ENCODE data around the gene LARGE2. TPM values are rescaled to one million over a fixed set of nuclear protein-coding genes. Genes with fewer than 3 reads are reported as not detected.

Gene LARGE2
- total RNA-seq, 1 experiment from 2014 or later = 108 TPM

DNA sequence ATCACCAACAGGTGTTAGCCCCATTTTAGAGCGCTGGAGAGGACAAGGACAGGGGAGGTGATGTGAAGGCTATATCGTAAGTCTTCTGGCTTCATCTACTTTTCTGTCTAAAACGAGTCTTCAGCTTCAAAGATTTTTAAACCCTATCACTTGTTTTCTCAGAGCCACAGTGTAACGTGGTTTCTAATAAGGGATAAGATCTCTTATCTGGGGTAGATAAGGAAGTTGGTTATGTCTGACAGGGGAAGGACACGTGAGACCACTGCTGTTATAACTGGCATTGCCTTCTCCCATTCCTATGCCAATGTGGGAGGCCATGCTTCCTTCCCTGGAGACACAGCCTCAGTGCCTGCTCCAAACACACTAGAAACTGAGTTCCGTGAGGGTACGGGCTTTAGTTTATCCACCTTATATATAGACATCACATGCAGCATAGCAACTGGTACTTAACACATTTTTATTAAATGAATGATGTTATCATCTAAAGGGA lies 39.3 kb downstream of the LARGE2 start:
- H4K8ac ChIP-seq (replicated peaks; ENCODE audit: insufficient read length, low read depth, low read length) = no peak overlapping the region
- no peak for DNase-seq
- no peak overlapping the region for H4K91ac ChIP-seq (ENCODE audit: insufficient read length, low read depth, low read length)
- H3T11ph ChIP-seq (ENCODE audit: low read length) = no peak overlapping the region
- H3K9me3 ChIP-seq (ENCODE audit: control insufficient read depth, low read depth, low read length) = no peaks in the 10 kb centered on the region
- Mint-ChIP-seq H3K27ac (no peak overlapping the region), H3K9me3 (peaks cover 2 to 6% of the 10 kb centered on the region in 2 experiments; a peak in 2 of 5 replicates), H3K4me3 (no peak overlapping the region), H3K4me1 (no peaks in the 10 kb centered on the region), H3K27me3 (ENCODE audit: low read depth) (no peaks in the 10 kb centered on the region), H3K36me3 (ENCODE audit: insufficient read depth in 1 of 3, low read depth in 3 of 3) (peaks cover 13 to 26% (median 16%) of the 10 kb centered on the region in 3 experiments)
- no peak overlapping the region for H2BK12ac ChIP-seq (ENCODE audit: insufficient read length, low read depth, low read length)
- H3K27me3 ChIP-seq (ENCODE audit: insufficient read depth, low read length) = no peaks in the 10 kb centered on the region
- H3K23ac ChIP-seq (ENCODE audit: insufficient read length, low read depth, low read length) = no peak overlapping the region
- H4K20me1 ChIP-seq (ENCODE audit: control insufficient read depth, insufficient read depth, insufficient read length) = no peaks in the 10 kb centered on the region
- no peak overlapping the region for H2BK120ac ChIP-seq (ENCODE audit: low read depth, low read length, poor library complexity, severe bottlenecking)
- no peak overlapping the region for H3K9ac ChIP-seq (ENCODE audit: extremely low read depth, insufficient read length, low read length)
- H3K56ac ChIP-seq (ENCODE audit: insufficient read length, low read depth, low read length) = no peak overlapping the region
- H3K14ac ChIP-seq (ENCODE audit: insufficient read depth, low read length) = no peak overlapping the region
- no peak overlapping the region for H2AK5ac ChIP-seq (ENCODE audit: insufficient read length, low read length)
- H2BK15ac ChIP-seq (ENCODE audit: low read depth, low read length) = no peak overlapping the region
- no peaks in the 10 kb centered on the region for H3K79me2 ChIP-seq (ENCODE audit: insufficient read depth, low read length)
- no peak overlapping the region for H2AFZ ChIP-seq (ENCODE audit: low read length)
- no peaks in the 10 kb centered on the region for H3K4me1 ChIP-seq (ENCODE audit: insufficient read depth, low read length)
- H3K4ac ChIP-seq (ENCODE audit: low read depth, low read length) = no peak overlapping the region
- no peak overlapping the region for H2BK5ac ChIP-seq (ENCODE audit: insufficient read length, low read length)
- no CpG with 5 or more reads among the region's 7 CpGs for WGBS (ENCODE audit: extremely low coverage, insufficient read length, low lambda C conversion rate)
- H2BK20ac ChIP-seq (ENCODE audit: low read depth, low read length, poor library complexity, severe bottlenecking) = no peak overlapping the region
- TF ChIP-seq, protein P1, sequence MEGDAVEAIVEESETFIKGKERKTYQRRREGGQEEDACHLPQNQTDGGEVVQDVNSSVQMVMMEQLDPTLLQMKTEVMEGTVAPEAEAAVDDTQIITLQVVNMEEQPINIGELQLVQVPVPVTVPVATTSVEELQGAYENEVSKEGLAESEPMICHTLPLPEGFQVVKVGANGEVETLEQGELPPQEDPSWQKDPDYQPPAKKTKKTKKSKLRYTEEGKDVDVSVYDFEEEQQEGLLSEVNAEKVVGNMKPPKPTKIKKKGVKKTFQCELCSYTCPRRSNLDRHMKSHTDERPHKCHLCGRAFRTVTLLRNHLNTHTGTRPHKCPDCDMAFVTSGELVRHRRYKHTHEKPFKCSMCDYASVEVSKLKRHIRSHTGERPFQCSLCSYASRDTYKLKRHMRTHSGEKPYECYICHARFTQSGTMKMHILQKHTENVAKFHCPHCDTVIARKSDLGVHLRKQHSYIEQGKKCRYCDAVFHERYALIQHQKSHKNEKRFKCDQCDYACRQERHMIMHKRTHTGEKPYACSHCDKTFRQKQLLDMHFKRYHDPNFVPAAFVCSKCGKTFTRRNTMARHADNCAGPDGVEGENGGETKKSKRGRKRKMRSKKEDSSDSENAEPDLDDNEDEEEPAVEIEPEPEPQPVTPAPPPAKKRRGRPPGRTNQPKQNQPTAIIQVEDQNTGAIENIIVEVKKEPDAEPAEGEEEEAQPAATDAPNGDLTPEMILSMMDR (conservative IDR thresholded peaks at IDR 0.05) = no peak
- no peaks in the 10 kb centered on the region for H3K23me2 ChIP-seq (ENCODE audit: insufficient read length, low read depth, low read length, poor library complexity, severe bottlenecking)
- H3K4me2 ChIP-seq (ENCODE audit: insufficient read depth, insufficient read length, low read length) = no peak overlapping the region
- no peaks in the 10 kb centered on the region for H3K79me1 ChIP-seq (ENCODE audit: insufficient read depth, low read depth, low read length, poor library complexity, severe bottlenecking)
- no peak overlapping the region for H4K5ac ChIP-seq (ENCODE audit: insufficient read length, low read depth, low read length)
- no peak overlapping the region for H3K18ac ChIP-seq (ENCODE audit: insufficient read length, low read depth, low read length)
- H3K27ac ChIP-seq (ENCODE audit: insufficient read length, low read depth, low read length) = no peak overlapping the region
